Activated T-cell treated with anti-CD3 and anti-CD28 coated beads for 4 hours (primary cell): ENCODE data around the gene NARF.
"Not testable (repeated sequence)": the region's sequence is repeated elsewhere in the genome, so short reads cannot be mapped to it uniquely, and the experiment has no call there.

ENCODE experiments used
- DNase-seq: peaks from one replicate; pipeline ENCODE4 v3.0.0-alpha.2; 2020

The NARF gene

DNA sequence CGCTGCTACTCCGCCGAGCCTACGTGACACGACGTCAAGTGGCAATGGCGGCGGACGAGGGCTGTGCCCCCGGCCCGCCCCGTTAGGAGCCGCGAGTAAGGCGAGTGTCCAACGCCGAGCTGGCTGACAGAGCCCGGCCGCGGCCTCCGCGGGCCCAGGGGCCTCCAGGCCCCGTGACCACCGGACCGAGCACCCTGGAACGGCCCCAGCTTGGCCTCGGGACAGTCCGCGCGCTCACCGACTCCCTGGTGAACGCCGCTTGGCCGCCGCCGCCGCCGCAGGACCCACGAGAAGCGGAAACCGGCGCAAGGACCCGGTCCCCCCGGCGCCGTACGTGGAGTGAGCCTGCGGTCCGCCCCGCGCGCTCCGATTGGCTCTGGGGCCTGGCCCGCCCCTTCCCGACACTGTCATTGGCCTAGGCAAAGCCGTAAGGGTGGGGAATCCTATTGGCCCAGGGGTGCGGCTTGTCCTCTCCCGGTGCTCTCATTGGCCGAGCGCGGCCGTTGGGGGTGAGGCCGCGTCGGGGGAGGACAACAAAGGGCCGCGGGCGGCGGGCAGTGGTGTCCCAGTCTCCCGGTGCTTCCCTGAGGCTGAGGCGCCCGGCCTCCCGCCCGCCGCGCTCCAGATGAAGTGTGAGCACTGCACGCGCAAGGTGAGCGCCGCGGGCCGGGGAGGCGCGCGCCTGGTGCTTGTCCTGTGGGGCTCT is at the start of gene NARF:
NARF (plus strand) TSS at position 563 of the 706 bp plus-strand sequence; CDS start at position 626, 63 bp downstream.
- peak; percentile 89 for DNase-seq

GRCh38 chr17:82408938-82409318 is 49.6 kb upstream of the NARF start:
- DNase-seq, result no peak

DNA sequence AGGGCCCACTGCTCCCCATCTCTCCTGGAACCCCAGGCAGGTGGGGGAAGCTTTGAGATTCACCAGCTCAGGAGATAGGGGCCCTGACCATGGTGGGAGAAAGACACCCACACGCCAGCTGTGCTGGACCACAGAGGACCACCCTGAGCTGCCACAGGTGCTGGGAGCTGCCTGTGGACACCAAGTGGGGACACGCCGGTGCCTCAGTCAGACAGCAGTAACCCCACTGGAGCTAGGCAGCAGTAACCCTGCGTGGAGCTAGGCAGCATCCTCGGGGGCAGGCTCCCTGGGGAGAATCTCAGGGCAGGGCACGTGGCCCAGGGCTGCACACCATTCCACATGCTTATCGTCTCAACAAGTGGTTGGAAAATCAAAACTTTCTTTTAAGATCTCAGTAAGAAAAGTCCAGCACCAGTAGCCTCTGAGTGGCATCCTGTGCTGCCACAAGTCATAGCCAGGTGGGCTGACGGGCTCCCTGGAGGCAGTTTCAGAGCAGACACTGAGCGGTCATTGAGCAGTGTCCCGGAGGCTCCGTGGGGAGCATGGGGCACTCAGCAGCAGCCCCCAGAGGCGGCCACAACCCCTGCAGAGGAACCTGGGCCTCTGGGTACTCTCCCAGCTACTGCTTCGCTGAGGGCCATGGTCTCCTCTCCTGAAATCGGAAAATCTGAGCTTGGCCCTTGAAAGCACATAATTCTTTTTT is 48.4 kb upstream of the NARF start:
- DNase-seq, result no peak

DNA sequence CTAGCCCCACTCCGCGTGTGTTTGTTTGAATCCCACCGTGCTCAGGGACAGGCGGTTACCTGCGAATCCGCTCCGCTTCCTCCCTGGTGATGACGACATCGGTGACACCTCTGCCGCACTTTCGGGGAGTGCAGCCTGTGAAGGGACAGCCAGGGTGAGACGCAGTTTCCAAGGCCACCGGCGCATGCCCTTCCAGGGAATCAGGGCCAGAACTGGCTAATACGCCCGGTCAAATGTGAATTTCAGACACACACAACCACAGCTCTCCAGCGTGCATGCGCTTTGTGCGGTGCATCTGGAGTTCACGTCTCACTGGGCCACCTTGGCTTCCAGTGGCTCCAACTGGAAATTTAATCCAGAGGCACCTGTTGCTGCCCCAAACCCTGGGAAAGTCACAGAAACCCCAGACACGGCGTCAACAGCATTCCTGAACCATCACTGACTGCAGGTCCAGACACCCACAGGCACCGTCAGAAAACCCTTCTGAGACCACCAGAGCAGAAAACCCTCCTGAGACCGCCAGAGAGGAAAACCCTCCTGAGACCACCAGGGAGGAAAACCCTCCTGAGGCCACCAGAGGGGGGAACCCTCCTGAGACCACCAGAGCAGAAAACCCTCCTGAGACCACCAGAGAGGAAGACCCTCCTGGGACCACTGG is 47.0 kb upstream of the NARF start:
- no peak for DNase-seq

- not testable (repeated sequence) for DNase-seq
These were observed 46.5 kb upstream of the NARF start for GRCh38 chr17:82412081-82412480.

GRCh38 chr17:82412535-82413520 is 45.7 kb upstream of the NARF start:
- DNase-seq, result no peak

- DNase-seq, result peak; percentile 69
These were observed 43.8 kb upstream of the NARF start for GRCh38 chr17:82414548-82415281.

GRCh38 chr17:82415336-82415735 is 43.2 kb upstream of the NARF start:
- no peak for DNase-seq

- no peak for DNase-seq
These were observed 42.8 kb upstream of the NARF start for GRCh38 chr17:82415786-82416185.

DNA sequence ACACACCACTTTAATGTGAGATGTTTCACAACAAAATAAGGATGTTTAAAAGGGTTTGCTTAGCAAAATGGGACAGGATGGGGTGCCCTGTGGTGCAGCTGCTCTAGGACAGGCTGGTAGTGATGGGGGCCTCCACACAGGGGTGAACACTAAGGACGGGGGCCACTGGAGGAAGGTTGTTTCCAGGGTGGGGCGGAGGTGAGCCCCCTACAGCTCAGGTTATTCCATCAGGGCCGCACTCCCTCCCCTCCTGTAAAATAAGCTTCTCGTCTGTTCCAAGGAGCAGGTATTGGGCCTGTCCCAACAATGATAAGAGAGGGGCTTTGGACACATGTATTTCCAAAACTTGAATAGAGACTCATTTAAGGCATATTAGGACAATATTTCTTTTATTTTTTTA is 42.3 kb upstream of the NARF start:
- DNase-seq, result no peak

GRCh38 chr17:82416771-82417170 is 41.8 kb upstream of the NARF start:
- no peak for DNase-seq

GRCh38 chr17:82418001-82418986 is 40.2 kb upstream of the NARF start, which contains the start of the genes HEXD and OGFOD3:
HEXD (plus strand) TSS chr17:82418347; CDS start chr17:82419800, 1,453 bp downstream.
OGFOD3 (minus strand) TSS chr17:82418586; CDS start chr17:82418485, 101 bp downstream.
- DNase-seq, result peak; percentile 73

DNA sequence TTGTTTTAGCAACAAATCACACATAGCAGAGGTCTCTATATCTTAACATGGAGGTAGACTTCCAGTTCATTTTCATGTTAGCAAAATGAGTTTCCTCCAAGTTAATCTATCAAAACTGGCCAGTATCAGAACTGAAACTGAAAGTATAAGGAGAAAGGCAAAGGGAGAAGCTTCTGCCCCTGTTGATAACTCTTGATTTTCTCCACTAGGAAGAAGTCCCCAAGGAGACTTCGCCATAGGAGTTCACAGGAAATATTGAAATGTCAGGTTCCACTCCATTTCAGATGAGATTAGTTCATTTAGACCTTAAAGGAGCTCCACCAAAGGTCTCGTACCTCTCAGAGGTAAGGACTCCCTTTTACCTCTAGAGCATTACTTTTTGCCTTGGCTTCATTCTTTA is 39.0 kb upstream of the NARF start:
- DNase-seq, result no peak

GRCh38 chr17:82424001-82424862 is 34.3 kb upstream of the NARF start:
- peak; percentile 33 for DNase-seq

- DNase-seq, result no peak
These were observed 33.7 kb upstream of the NARF start for GRCh38 chr17:82424863-82425159.

- DNase-seq, result no peak
These were observed 30.0 kb upstream of the NARF start for GRCh38 chr17:82428546-82428945.

- no peak for DNase-seq
These were observed 28.7 kb upstream of the NARF start for GRCh38 chr17:82429824-82430223.

DNA sequence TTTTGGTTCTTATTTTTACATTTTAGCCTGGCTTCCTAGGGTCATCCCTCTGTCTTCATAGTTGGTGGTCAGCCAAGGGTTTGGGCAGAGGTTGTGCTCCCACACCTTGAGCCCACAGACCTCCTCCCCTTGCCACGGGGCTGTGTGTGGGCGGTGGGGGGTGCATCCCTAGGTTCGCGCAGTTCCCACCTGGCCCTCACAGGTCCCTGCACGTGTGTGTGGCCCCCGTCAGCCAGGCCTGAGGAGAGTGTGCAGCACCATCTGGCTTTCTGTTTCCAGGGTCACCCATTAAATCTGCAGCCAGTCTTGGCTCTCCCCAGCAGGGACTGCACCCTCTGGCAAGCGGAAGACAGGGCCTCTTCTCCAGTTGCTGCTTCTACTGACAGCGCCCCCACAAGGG is 26.5 kb upstream of the NARF start:
- no peak for DNase-seq

- no peak for DNase-seq
These were observed 24.9 kb upstream of the NARF start for GRCh38 chr17:82433560-82434215.
